DMS53 treated with DMSO at 0.1 percent for 48 hours (cell line): ENCODE measurements around the gene HSPA4.
"Not testable (repeated sequence)": the region's sequence is repeated elsewhere in the genome, so short reads cannot be mapped to it uniquely, and the experiment has no call there.

Source experiments
- DNase-seq: peaks from one replicate; lab custom pipeline; 2025; ENCODE audit not compliant: unreplicated experiment; lab: John Stamatoyannopoulos, UW

Gene HSPA4

GRCh38 chr5:133051542-133052316, at the start of gene HSPA4:
Gene HSPA4, plus strand, starts transcription at chr5:133052013. Its CDS starts 238 bp downstream, at chr5:133052251.
- DNase-seq: peak; percentile 97

GRCh38 chr5:133006653-133007052, 45.2 kb upstream of the HSPA4 start:
- DNase-seq: no peak

- not testable (repeated sequence) for DNase-seq
Observed at GRCh38 chr5:133008455-133008854, 43.4 kb upstream of the HSPA4 start.

- no peak for DNase-seq
Observed at GRCh38 chr5:133015466-133015865, 36.3 kb upstream of the HSPA4 start.

GRCh38 chr5:133017964-133018363, 33.8 kb upstream of the HSPA4 start:
- no peak for DNase-seq

GRCh38 chr5:133019471-133019870, 32.3 kb upstream of the HSPA4 start:
- not testable (repeated sequence) for DNase-seq

- peak; percentile 89 for DNase-seq
Observed at GRCh38 chr5:133025804-133026663, 25.8 kb upstream of the HSPA4 start, which contains the start of gene ZCCHC10. Gene ZCCHC10, minus strand, starts transcription at chr5:133026549. Its CDS starts 12 bp downstream, at chr5:133026537.

GRCh38 chr5:133026664-133027153, 25.1 kb upstream of the HSPA4 start:
- peak; percentile 73 for DNase-seq

- DNase-seq: no peak
Observed at GRCh38 chr5:133029416-133029815, 22.4 kb upstream of the HSPA4 start.

- no peak for DNase-seq
Observed at GRCh38 chr5:133030343-133031005, 21.3 kb upstream of the HSPA4 start.

- no peak for DNase-seq
Observed at GRCh38 chr5:133032852-133033742, 18.7 kb upstream of the HSPA4 start.

- DNase-seq: no peak
Observed at GRCh38 chr5:133034064-133034463, 17.7 kb upstream of the HSPA4 start.

- DNase-seq: no peak
Observed at GRCh38 chr5:133035224-133035623, 16.6 kb upstream of the HSPA4 start.

- DNase-seq: not testable (repeated sequence)
Observed at GRCh38 chr5:133036677-133037076, 15.1 kb upstream of the HSPA4 start.

GRCh38 chr5:133041157-133041784, 10.5 kb upstream of the HSPA4 start:
- DNase-seq: no peak

- no peak for DNase-seq
Observed at GRCh38 chr5:133041910-133042309, 9.9 kb upstream of the HSPA4 start.

- DNase-seq: not testable (repeated sequence)
Observed at GRCh38 chr5:133046560-133046959, 5.3 kb upstream of the HSPA4 start.

- DNase-seq: no peak
Observed at GRCh38 chr5:133047404-133047803, 4.4 kb upstream of the HSPA4 start.

- peak; percentile 40 for DNase-seq
Observed at GRCh38 chr5:133048993-133049725, 2.7 kb upstream of the HSPA4 start.
